Adrenal gland (tissue), 12 donors: Measurements from ENCODE around the gene MAD1L1. TPM values are rescaled to one million over a fixed set of nuclear protein-coding genes. Genes with fewer than 3 reads are reported as not detected.
A peak's percentile ranks its signal among the peaks of the same experiment; 100 is the strongest.

ENCODE experiments used
- DNase-seq, 7 donors: peaks; one replicate each; pipeline ENCODE4 v3.0.0-alpha.2; 2019 to 2020
- H3K27ac ChIP-seq, 5 donors: fragments of 200-600 bp; sonication (generic) in 4 of 5; 1 replicate in 3 of 5; 2 replicates in 2 of 5; pipeline versions ENCODE4 v1.5.1 to v1.8.0; 2016 to 2020; ENCODE audit warnings: mild to moderate bottlenecking in 1 of 5
- H3K27me3 ChIP-seq: fragments of 200-600 bp; 2 replicates; pipeline ENCODE4 v1.8.0; 2021
- H3K36me3 ChIP-seq, 2 donors: fragments of 200-600 bp; replicated peaks in 1 of 2; 1 replicate in 1 of 2; 2 replicates in 1 of 2; pipeline versions ENCODE4 v1.5.1 to v1.8.0; 2018 to 2022
- H3K4me1 ChIP-seq, 2 donors: fragments of 200-600 bp; replicated peaks in 1 of 2; 1 replicate in 1 of 2; 2 replicates in 1 of 2; pipeline versions ENCODE4 v1.5.1 to v1.8.0; 2018 to 2021
- H3K4me3 ChIP-seq, 4 donors: fragments of 200-600 bp; sonication (generic) in 3 of 4; one replicate each; pipeline ENCODE4 v1.5.1; 2016 to 2018
- H3K9me3 ChIP-seq, 3 donors: fragments of 200-600 bp; sonication (generic) in 1 of 3; replicated peaks in 1 of 3; 1 replicate in 2 of 3; 2 replicates in 1 of 3; pipeline versions ENCODE4 v1.5.1 to v1.8.0; 2016 to 2021
- POLR2A ChIP-seq, 2 donors: fragments of 450-650 bp; IDR thresholded peaks; one replicate each; pipeline ENCODE4 v1.6.1; 2017; ENCODE audit warnings: antibody characterized with exemption in 2 of 2, mild to moderate bottlenecking in 2 of 2, moderate library complexity in 1 of 2
- WGBS, 4 donors: extraction: QIAGEN DNeasy Blood & Tissue Kit in 2 of 4; methylation state at CpG; one replicate each; pipeline versions ENCODE4 v1.1.5 to v1.1.7; 2013 to 2017; 5-methylcytosine and 5-hydroxymethylcytosine counted together
- intact Hi-C, 2 donors: fragments of 100-400 bp; cut with DNase I; formaldehyde crosslinking; loops; one replicate each; pipeline versions ENCODE4 v1.14.1 to v1.15.0; 2022 to 2023
- polyA plus RNA-seq, 3 donors: library from polyadenylated mRNA; stranded (reverse); fragments of 200-250 nt in 2 of 3; fragments of 350-450 nt in 1 of 3; fragmentation: Illumina TruSeq in 1 of 3; extraction: RNeasy Lipid Tissue Mini Kit (QIAGEN cat#74804) in 1 of 3; gene quantifications; one replicate each; pipeline ENCODE4 v1.2.3, GENCODE V29; 2013 to 2014
- total RNA-seq, 9 donors: library from RNA; depleted of rRNA in 4 of 9; stranded (reverse); fragments of >200 nt in 4 of 9; fragments of 120-200 nt in 1 of 9; fragmentation: NEBNext Ultra II Directional in 1 of 9; extraction: Animal tissue kit (Norgen Biotek cat#: 25700) in 1 of 9; gene quantifications; one replicate each; pipeline versions ENCODE4 v1.1.0 to v1.2.4, GENCODE V29; 2013 to 2023
- TF ChIP-seq, protein P1 (sequence below), 6 experiments: fragments of 450-650 bp in 4 of 6; fragments of 200-600 bp in 2 of 6; sonication (generic) in 1 of 6; IDR thresholded peaks; 1 replicate in 5 of 6; 2 replicates in 1 of 6; pipeline versions ENCODE4 v1.5.1 to v1.8.0; 2016 to 2021; ENCODE audit warnings: antibody characterized with exemption in 6 of 6, mild to moderate bottlenecking in 2 of 6, moderate library complexity in 1 of 6
- donor health status: healthy with polysubstance abuse.
- donor health status: Bipolar disorder and iron deficiency.
- donor health status: DM: yes; HTN: yes; CAD: no.
- donor health status: DM: no; HTN: no; CAD: no.
- donor health status: DM: no; HTN: no; CAD: no.
- donor health status: DM: yes; HTN: yes; CAD: no.

Gene MAD1L1
- total and polyA plus RNA-seq, 12 donors, result 6.7 to 87.7 (median 28.9) TPM

DNA sequence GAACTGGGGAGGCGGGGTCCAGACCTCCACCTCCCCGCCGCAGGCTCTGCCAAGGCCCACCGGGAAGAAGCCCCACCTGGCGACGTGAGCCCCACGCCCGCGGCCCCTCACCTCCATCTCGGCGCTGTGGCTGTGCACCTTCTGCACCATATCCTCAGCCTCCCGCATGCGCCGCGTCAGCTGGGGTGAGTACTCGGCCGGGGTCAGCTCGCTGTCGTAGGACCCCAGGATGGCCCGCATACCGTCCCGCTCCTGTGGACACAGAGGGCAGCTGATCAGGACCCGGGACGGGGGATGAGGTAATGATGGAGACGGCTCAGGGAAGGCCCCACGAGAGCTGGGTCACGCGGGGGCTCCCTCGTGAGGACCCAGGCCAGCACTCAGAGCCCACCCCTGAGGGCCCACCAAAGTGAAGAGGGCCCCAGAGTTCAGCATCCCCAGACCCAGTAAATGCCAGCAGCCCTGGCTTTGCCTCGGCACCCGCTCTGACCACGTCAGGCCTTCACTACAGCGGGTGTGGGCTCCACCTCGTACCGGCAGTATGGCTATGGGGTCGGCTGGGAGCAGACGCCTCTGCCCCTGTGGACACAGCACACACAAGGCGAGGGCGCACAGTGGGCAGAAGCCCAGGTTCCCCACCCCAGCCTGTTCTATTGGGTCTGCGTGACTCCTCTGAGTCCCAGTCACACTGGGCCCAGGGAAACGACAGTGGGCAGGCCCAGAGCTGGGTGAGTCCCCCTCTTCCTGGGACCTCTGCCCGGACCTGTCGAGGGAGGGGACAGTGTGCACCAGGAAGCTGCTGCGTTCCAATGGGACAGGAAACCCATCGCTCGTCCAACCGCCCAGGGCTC is 218.1 kb downstream of the MAD1L1 start:
- no peaks in the 10 kb centered on the region for H3K9me3 ChIP-seq
- no peak for TF ChIP-seq POLR2A (IDR thresholded peaks at IDR 0.05)
- TF ChIP-seq, protein P1, sequence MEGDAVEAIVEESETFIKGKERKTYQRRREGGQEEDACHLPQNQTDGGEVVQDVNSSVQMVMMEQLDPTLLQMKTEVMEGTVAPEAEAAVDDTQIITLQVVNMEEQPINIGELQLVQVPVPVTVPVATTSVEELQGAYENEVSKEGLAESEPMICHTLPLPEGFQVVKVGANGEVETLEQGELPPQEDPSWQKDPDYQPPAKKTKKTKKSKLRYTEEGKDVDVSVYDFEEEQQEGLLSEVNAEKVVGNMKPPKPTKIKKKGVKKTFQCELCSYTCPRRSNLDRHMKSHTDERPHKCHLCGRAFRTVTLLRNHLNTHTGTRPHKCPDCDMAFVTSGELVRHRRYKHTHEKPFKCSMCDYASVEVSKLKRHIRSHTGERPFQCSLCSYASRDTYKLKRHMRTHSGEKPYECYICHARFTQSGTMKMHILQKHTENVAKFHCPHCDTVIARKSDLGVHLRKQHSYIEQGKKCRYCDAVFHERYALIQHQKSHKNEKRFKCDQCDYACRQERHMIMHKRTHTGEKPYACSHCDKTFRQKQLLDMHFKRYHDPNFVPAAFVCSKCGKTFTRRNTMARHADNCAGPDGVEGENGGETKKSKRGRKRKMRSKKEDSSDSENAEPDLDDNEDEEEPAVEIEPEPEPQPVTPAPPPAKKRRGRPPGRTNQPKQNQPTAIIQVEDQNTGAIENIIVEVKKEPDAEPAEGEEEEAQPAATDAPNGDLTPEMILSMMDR (IDR thresholded peaks at IDR 0.05), result no peak
- H3K4me3 ChIP-seq, result no peak overlapping the region
- H3K4me1 ChIP-seq, result peaks cover 15 to 16% of the 10 kb centered on the region in 2 donors
- intact Hi-C loops, result no loop called here
- H3K27me3 ChIP-seq, result no peaks in the 10 kb centered on the region
- peak in 2 of 7 donors; percentile 1 to 6 for DNase-seq
- 96 to 98% (median 96%) methylated on average over 30 to 47 of the region's 47 CpGs for WGBS, 4 donors
- no peak overlapping the region for H3K27ac ChIP-seq
- H3K36me3 ChIP-seq, result no peaks in the 10 kb centered on the region

GRCh38 chr7:2013381-2014311 is 219.1 kb downstream of the MAD1L1 start:
- Histone ChIP-seq H3K4me1 (peaks cover 5 to 6% of the 10 kb centered on the region in 2 donors), H3K27me3 (no peaks in the 10 kb centered on the region), H3K4me3 (no peak overlapping the region), H3K27ac (no peak overlapping the region), H3K36me3 (no peaks in the 10 kb centered on the region), H3K9me3 (no peaks in the 10 kb centered on the region)
- WGBS, 4 donors, result 91 to 98% (median 94%) methylated on average over 22 to 34 of the region's 34 CpGs
- no peak for TF ChIP-seq POLR2A (IDR thresholded peaks at IDR 0.05)
- TF ChIP-seq, protein P1 (IDR thresholded peaks at IDR 0.05), result no peak
- peak in 1 of 7 donors; percentile 3 for DNase-seq
- intact Hi-C loops, result no loop called here

DNA sequence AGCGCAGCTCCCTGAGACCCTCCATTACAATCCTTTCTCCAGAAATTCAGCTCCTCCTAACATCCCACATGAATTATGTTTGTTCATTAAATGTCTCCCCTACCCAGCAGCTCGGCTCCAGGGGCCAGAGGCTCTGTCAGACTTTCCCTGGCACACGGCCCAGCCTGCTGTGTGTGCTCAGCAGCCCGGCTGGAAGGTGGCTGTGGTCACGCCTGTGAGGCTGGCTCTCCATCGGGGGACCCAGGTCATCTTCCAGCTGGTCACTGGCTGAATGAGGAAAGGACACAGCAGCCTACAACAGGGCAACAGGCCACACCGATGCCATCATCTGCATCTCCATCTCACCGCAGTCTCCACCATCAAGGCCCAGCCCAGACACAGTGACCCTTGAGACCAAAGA is 219.8 kb downstream of the MAD1L1 start:
- DNase-seq, result peak in 1 of 7 donors; percentile 41
- H3K4me3 ChIP-seq, result no peak overlapping the region
- TF ChIP-seq, protein P1 (IDR thresholded peaks at IDR 0.05), result no peak
- TF ChIP-seq POLR2A (IDR thresholded peaks at IDR 0.05), result no peak
- intact Hi-C loops, result no loop called here
- WGBS, 4 donors, result 71 to 78% (median 76%) methylated on average over 4 to 8 of the region's 8 CpGs
- H3K36me3 ChIP-seq, result no peaks in the 10 kb centered on the region
- no peaks in the 10 kb centered on the region for H3K4me1 ChIP-seq
- no peak overlapping the region for H3K27ac ChIP-seq
- H3K27me3 ChIP-seq, result no peaks in the 10 kb centered on the region
- no peaks in the 10 kb centered on the region for H3K9me3 ChIP-seq
